ENCODE results near the gene TRAPPC14. TPM values are rescaled to one million over a fixed set of nuclear protein-coding genes. Genes with fewer than 3 reads are reported as not detected.
A peak's percentile ranks its signal among the peaks of the same experiment; 100 is the strongest.

The TRAPPC14 gene
- total and polyA plus RNA-seq, 9 of the 15 experiments (the other 6 are each of a cell fraction or from before 2014, with no cell fraction given) = 0.42 to 45.9 (median 18.2) TPM

DNA sequence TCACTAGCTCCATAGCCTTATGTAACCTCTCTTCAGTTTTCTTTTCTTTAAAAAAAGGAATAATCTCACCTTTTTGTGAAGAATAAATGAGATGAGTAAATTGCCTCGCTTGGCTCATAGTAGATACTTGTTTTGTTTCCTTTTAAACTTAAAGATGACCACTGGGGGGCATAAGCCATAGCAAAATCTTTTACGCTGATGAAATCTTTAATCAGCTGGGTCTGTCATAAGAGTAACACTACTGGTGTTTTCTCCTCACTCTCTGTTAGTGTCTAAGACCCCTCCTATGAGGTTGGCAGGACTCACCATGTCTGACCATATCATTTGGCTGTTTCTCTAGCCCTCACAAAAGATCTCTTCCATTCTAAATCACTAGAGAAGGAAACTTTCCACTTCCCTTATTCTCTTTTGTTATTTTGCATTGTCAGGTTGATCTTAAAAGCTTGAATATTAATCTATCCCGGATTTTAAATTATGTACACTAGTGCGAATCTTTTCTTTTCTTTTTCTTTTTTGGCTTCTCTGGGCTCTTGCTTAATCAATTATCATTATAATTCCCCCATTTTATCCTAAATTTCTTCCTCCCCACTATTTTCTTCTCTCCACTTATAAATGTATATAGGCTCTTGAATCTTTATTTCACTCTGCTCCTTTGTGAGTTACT lies 31.7 kb upstream of the TRAPPC14 start (continued):
- TF ChIP-seq LCOR (CRISPR knock-in tag; IDR thresholded peaks at IDR 0.05) (no peak), SIX5 (IDR thresholded peaks at IDR 0.05; ENCODE audit: borderline replicate concordance in 1 of 2, insufficient read depth in 1 of 2, low read depth in 1 of 2, low read length in 2 of 2) (no peak), ZNF224 (CRISPR knock-in tag; IDR thresholded peaks at IDR 0.05) (no peak), TCFL5 (CRISPR knock-in tag; conservative IDR thresholded peaks at IDR 0.05) (no peak), KHSRP (IDR thresholded peaks at IDR 0.05) (no peak), CC2D1A (IDR thresholded peaks at IDR 0.05) (no peak), CREM (IDR thresholded peaks at IDR 0.05; ENCODE audit: low read depth) (no peak), POLR2AphosphoS5 (IDR thresholded peaks at IDR 0.05; ENCODE audit: control insufficient read depth, insufficient read depth, low read depth, low read length) (no peak), NCOA1 (IDR thresholded peaks at IDR 0.05; ENCODE audit: low read depth) (0 out of 2 replicates have a peak, but pooled peaks have one; percentile 13), SP1 (CRISPR knock-in tag; IDR thresholded peaks at IDR 0.05) (no peak), TGIF2 (CRISPR knock-in tag; IDR thresholded peaks at IDR 0.05) (no peak), ZNF239 (CRISPR knock-in tag; IDR thresholded peaks at IDR 0.05) (no peak; the same call in 1 of the 2 replicates), SNIP1 (IDR thresholded peaks at IDR 0.05; ENCODE audit: low read depth) (no peak), ZNF274 (IDR thresholded peaks at IDR 0.05; ENCODE audit: borderline replicate concordance, low read depth, low read length) (no peak)
- TF ChIP-seq, protein P1, sequence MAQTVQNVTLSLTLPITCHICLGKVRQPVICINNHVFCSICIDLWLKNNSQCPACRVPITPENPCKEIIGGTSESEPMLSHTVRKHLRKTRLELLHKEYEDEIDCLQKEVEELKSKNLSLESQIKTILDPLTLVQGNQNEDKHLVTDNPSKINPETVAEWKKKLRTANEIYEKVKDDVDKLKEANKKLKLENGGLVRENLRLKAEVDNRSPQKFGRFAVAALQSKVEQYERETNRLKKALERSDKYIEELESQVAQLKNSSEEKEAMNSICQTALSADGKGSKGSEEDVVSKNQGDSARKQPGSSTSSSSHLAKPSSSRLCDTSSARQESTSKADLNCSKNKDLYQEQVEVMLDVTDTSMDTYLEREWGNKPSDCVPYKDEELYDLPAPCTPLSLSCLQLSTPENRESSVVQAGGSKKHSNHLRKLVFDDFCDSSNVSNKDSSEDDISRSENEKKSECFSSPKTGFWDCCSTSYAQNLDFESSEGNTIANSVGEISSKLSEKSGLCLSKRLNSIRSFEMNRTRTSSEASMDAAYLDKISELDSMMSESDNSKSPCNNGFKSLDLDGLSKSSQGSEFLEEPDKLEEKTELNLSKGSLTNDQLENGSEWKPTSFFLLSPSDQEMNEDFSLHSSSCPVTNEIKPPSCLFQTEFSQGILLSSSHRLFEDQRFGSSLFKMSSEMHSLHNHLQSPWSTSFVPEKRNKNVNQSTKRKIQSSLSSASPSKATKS (CRISPR knock-in tag; IDR thresholded peaks at IDR 0.05) = no peak
- TF ChIP-seq, protein P2, sequence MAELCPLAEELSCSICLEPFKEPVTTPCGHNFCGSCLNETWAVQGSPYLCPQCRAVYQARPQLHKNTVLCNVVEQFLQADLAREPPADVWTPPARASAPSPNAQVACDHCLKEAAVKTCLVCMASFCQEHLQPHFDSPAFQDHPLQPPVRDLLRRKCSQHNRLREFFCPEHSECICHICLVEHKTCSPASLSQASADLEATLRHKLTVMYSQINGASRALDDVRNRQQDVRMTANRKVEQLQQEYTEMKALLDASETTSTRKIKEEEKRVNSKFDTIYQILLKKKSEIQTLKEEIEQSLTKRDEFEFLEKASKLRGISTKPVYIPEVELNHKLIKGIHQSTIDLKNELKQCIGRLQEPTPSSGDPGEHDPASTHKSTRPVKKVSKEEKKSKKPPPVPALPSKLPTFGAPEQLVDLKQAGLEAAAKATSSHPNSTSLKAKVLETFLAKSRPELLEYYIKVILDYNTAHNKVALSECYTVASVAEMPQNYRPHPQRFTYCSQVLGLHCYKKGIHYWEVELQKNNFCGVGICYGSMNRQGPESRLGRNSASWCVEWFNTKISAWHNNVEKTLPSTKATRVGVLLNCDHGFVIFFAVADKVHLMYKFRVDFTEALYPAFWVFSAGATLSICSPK (IDR thresholded peaks at IDR 0.05; ENCODE audit: borderline replicate concordance) = no peak
- TF ChIP-seq, protein P3, sequence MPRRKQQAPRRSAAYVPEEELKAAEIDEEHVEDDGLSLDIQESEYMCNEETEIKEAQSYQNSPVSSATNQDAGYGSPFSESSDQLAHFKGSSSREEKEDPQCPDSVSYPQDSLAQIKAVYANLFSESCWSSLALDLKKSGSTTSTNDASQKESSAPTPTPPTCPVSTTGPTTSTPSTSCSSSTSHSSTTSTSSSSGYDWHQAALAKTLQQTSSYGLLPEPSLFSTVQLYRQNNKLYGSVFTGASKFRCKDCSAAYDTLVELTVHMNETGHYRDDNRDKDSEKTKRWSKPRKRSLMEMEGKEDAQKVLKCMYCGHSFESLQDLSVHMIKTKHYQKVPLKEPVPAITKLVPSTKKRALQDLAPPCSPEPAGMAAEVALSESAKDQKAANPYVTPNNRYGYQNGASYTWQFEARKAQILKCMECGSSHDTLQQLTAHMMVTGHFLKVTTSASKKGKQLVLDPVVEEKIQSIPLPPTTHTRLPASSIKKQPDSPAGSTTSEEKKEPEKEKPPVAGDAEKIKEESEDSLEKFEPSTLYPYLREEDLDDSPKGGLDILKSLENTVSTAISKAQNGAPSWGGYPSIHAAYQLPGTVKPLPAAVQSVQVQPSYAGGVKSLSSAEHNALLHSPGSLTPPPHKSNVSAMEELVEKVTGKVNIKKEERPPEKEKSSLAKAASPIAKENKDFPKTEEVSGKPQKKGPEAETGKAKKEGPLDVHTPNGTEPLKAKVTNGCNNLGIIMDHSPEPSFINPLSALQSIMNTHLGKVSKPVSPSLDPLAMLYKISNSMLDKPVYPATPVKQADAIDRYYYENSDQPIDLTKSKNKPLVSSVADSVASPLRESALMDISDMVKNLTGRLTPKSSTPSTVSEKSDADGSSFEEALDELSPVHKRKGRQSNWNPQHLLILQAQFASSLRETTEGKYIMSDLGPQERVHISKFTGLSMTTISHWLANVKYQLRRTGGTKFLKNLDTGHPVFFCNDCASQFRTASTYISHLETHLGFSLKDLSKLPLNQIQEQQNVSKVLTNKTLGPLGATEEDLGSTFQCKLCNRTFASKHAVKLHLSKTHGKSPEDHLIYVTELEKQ (CRISPR knock-in tag; IDR thresholded peaks at IDR 0.05) = no peak
- TF ChIP-seq, protein P4, sequence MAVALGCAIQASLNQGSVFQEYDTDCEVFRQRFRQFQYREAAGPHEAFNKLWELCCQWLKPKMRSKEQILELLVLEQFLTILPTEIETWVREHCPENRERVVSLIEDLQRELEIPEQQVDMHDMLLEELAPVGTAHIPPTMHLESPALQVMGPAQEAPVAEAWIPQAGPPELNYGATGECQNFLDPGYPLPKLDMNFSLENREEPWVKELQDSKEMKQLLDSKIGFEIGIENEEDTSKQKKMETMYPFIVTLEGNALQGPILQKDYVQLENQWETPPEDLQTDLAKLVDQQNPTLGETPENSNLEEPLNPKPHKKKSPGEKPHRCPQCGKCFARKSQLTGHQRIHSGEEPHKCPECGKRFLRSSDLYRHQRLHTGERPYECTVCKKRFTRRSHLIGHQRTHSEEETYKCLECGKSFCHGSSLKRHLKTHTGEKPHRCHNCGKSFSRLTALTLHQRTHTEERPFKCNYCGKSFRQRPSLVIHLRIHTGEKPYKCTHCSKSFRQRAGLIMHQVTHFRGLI (CRISPR knock-in tag; IDR thresholded peaks at IDR 0.05) = no peak
